A673 (cell line): ENCODE measurements around the gene ATP2B2.

ENCODE experiments used
- CTCF ChIP-seq: fragments of 300-800, 200-600 bp; sonication (generic); conservative IDR thresholded peaks from 2 replicates; pipeline ENCODE4 v1.5.1; 2017; ENCODE audit warnings: low read depth, mild to moderate bottlenecking, antibody characterized with exemption, low read length, moderate library complexity, mixed read lengths
- EZH2 ChIP-seq: fragments of 200-600 bp; sonication (generic); IDR thresholded peaks from 2 replicates; pipeline ENCODE4 v1.6.1; 2017; ENCODE audit warnings: borderline replicate concordance, low read depth, mild to moderate bottlenecking, mixed read lengths, antibody characterized with exemption, low read length; ENCODE audit not compliant: poor library complexity, severe bottlenecking

- TF ChIP-seq CTCF (no peak), EZH2 (no peak)
Observed at GRCh38 chr3:10345911-10346310, 159.5 kb downstream of the ATP2B2 start.
